Ishikawa (cell line): Measurements from ENCODE around the gene OPRL1.
A peak's percentile ranks its signal among the peaks of the same experiment; 100 is the strongest.

ENCODE experiments used
- CEBPB ChIP-seq: IDR thresholded peaks from 2 replicates; pipeline ENCODE4 v1.6.1; 2012
- CREB1 ChIP-seq: IDR thresholded peaks from 2 replicates; pipeline ENCODE4 v1.6.1; 2012; ENCODE audit warnings: low read depth
- EGR1 ChIP-seq: IDR thresholded peaks from 2 replicates; pipeline ENCODE4 v1.6.1; 2012
- EP300 ChIP-seq: IDR thresholded peaks from 2 replicates; pipeline ENCODE4 v1.6.1; 2012; ENCODE audit warnings: borderline replicate concordance
- FOXM1 ChIP-seq: IDR thresholded peaks from 2 replicates; pipeline ENCODE4 v1.6.1; 2012; ENCODE audit warnings: low read depth, borderline replicate concordance
- MAX ChIP-seq: IDR thresholded peaks from 2 replicates; pipeline ENCODE4 v1.6.1; 2012
- NFIC ChIP-seq: IDR thresholded peaks from 2 replicates; pipeline ENCODE4 v1.6.1; 2012
- RAD21 ChIP-seq: IDR thresholded peaks from 2 replicates; pipeline ENCODE4 v1.6.1; 2012; ENCODE audit warnings: low read depth
- REST ChIP-seq: IDR thresholded peaks from 2 replicates; pipeline ENCODE4 v1.6.1; 2012; ENCODE audit warnings: low read depth, mild to moderate bottlenecking
- TAF1 ChIP-seq: IDR thresholded peaks from 2 replicates; pipeline ENCODE4 v1.6.1; 2012; ENCODE audit warnings: low read depth, mild to moderate bottlenecking
- TCF12 ChIP-seq: IDR thresholded peaks from 2 replicates; pipeline ENCODE4 v1.6.1; 2012; ENCODE audit warnings: low read depth
- TEAD4 ChIP-seq: IDR thresholded peaks from 2 replicates; pipeline ENCODE4 v1.6.1; 2012
- USF1 ChIP-seq: IDR thresholded peaks from 2 replicates; pipeline ENCODE4 v1.6.1; 2012
- YY1 ChIP-seq: IDR thresholded peaks from 2 replicates; pipeline ENCODE4 v1.6.1; 2012; ENCODE audit warnings: low read depth
- ZBTB7A ChIP-seq: IDR thresholded peaks from 2 replicates; pipeline ENCODE4 v1.6.1; 2012; ENCODE audit warnings: low read depth

OPRL1 gene

GRCh38 chr20:64079273-64080012 is 439 bp upstream of the OPRL1 start, which contains the start of gene RGS19:
Gene RGS19 (minus strand): TSS chr20:64079518. CDS start chr20:64076886, 2,632 bp downstream.
- TF ChIP-seq FOXM1 (no peak), TAF1 (peak; percentile 25; the same call in 1 of the 2 replicates), TCF12 (peak; percentile 42; the same call in 1 of the 2 replicates), MAX (0 out of 2 replicates have a peak, but pooled peaks have one; percentile 25), EP300 (no peak)

- TF ChIP-seq EGR1: no peak
- TF ChIP-seq MAX: no peak
- no peak for TF ChIP-seq CEBPB
- no peak for TF ChIP-seq FOXM1
- no peak for TF ChIP-seq REST
- TF ChIP-seq TCF12: no peak
- TF ChIP-seq NFIC: no peak
- TF ChIP-seq CREB1: no peak
- TF ChIP-seq EP300: no peak
- TF ChIP-seq ZBTB7A: no peak
- TF ChIP-seq USF1: no peak
- TF ChIP-seq TAF1: no peak
- TF ChIP-seq RAD21: no peak
- no peak for TF ChIP-seq YY1
- TF ChIP-seq TEAD4: no peak
Observed at GRCh38 chr20:64080813-64081623, 1.1 kb downstream of the OPRL1 start.

GRCh38 chr20:64081624-64081964 is 1.7 kb downstream of the OPRL1 start:
- TF ChIP-seq FOXM1: no peak
- TF ChIP-seq CEBPB: no peak
- no peak for TF ChIP-seq EP300
- no peak for TF ChIP-seq USF1
- TF ChIP-seq NFIC: no peak
- TF ChIP-seq YY1: no peak
- TF ChIP-seq RAD21: no peak
- no peak for TF ChIP-seq TEAD4
- TF ChIP-seq TCF12: no peak
- no peak for TF ChIP-seq ZBTB7A

GRCh38 chr20:64082126-64082731 is 2.3 kb downstream of the OPRL1 start:
- TF ChIP-seq MAX (no peak), REST (no peak), NFIC (no peak), CREB1 (no peak), TEAD4 (no peak), ZBTB7A (no peak)

- TF ChIP-seq TCF12 (no peak), USF1 (no peak), FOXM1 (no peak), MAX (no peak), CREB1 (no peak), TAF1 (no peak), REST (no peak), TEAD4 (no peak), NFIC (no peak), RAD21 (no peak), ZBTB7A (no peak), CEBPB (no peak), EGR1 (no peak), EP300 (no peak), YY1 (no peak)
Observed at GRCh38 chr20:64082820-64083377, 3.0 kb downstream of the OPRL1 start.
